B cell (primary cell): ENCODE results near the gene GNAI2. TPM values are rescaled to one million over a fixed set of nuclear protein-coding genes. Genes with fewer than 3 reads are reported as not detected.

Experiments
- ATAC-seq: fragments of 200-7000 bp; cut with Tn5 transposase; one replicate; pipeline ENCODE4 v1.10.0; 2021; ENCODE audit warnings: low read depth, mild to moderate bottlenecking, moderate number of reproducible peaks, moderate library complexity
- CTCF ChIA-PET: fragments of 350-600 bp; sonication (Branson Sonifier 250); formaldehyde crosslinking; loops from one replicate; lab custom pipeline; 2021; ENCODE audit warnings: antibody characterized with exemption, inconsistent platforms; lab: Charles Lee
- POLR2A ChIA-PET: fragments of 350-600 bp; sonication (Branson Sonifier 250); formaldehyde crosslinking; loops from one replicate; lab custom pipeline; 2021; ENCODE audit warnings: antibody characterized with exemption; lab: Charles Lee
- DNase-seq: peaks from one replicate; pipeline ENCODE4 v3.0.0; 2013
- H2AFZ ChIP-seq: 2 replicates; pipeline ENCODE4 v1.6.1; 2012; ENCODE audit warnings: mild to moderate bottlenecking, low read depth, low read length; ENCODE audit not compliant: insufficient read depth, poor library complexity, severe bottlenecking
- H3K27ac ChIP-seq, 2 donors: 1 replicate in 1 of 2; 2 replicates in 1 of 2; pipeline ENCODE4 v1.5.1; 2012 to 2013; ENCODE audit warnings: low read length in 2 of 2, mild to moderate bottlenecking in 2 of 2, moderate library complexity in 1 of 2
- H3K27me3 ChIP-seq, 4 experiments: fragments of 200-600 bp in 1 of 4; sonication (generic) in 1 of 4; replicated peaks in 1 of 4; 1 replicate in 2 of 4; 2 replicates in 2 of 4; pipeline versions ENCODE4 v1.6.1 to v1.7.0; 2013 to 2016; ENCODE audit warnings: low read length in 3 of 4, mild to moderate bottlenecking in 2 of 4, mixed read lengths in 1 of 4, moderate library complexity in 1 of 4; ENCODE audit not compliant: insufficient read depth in 4 of 4, control insufficient read depth in 3 of 4; ENCODE audit errors: control extremely low read depth in 1 of 4
- H3K36me3 ChIP-seq, 2 experiments: replicated peaks in 1 of 2; 1 replicate in 1 of 2; 2 replicates in 1 of 2; pipeline versions ENCODE4 v1.6.1 to v1.7.1; 2013; ENCODE audit warnings: low read length in 1 of 2; ENCODE audit not compliant: insufficient read depth in 2 of 2, control insufficient read depth in 1 of 2; ENCODE audit errors: control extremely low read depth in 1 of 2, extremely low read depth in 1 of 2
- H3K4me1 ChIP-seq, 2 donors: fragments of 200-600 bp in 1 of 2; sonication (generic) in 1 of 2; 1 replicate in 1 of 2; 2 replicates in 1 of 2; pipeline versions ENCODE4 v1.5.1 to v1.6.1; 2013 to 2017; ENCODE audit warnings: low read length in 2 of 2; ENCODE audit not compliant: control insufficient read depth in 2 of 2, insufficient read depth in 2 of 2
- H3K4me2 ChIP-seq: replicated peaks from 2 replicates; pipeline ENCODE3; 2012; ENCODE audit warnings: mild to moderate bottlenecking, low read depth, low read length; ENCODE audit not compliant: poor library complexity, severe bottlenecking
- H3K4me3 ChIP-seq, 5 experiments: fragments of 200-600 bp in 1 of 5; sonication (generic) in 1 of 5; 1 replicate in 3 of 5; 2 replicates in 2 of 5; pipeline versions ENCODE4 v1.5.1 to v1.7.0; 2011 to 2016; ENCODE audit warnings: low read length in 4 of 5, mild to moderate bottlenecking in 4 of 5, low read depth in 2 of 5, control low read depth in 1 of 5, moderate library complexity in 1 of 5; ENCODE audit not compliant: insufficient read depth in 1 of 5; ENCODE audit errors: control extremely low read depth in 1 of 5, extremely low read depth in 1 of 5
- H3K79me2 ChIP-seq: fragments of 200-600 bp; sonication (generic); one replicate; pipeline ENCODE4 v1.6.0; 2016; ENCODE audit warnings: low read length; ENCODE audit not compliant: control insufficient read depth, insufficient read depth
- H3K9ac ChIP-seq: fragments of 200-600 bp; sonication (generic); 2 replicates; pipeline ENCODE4 v1.6.1; 2017; ENCODE audit warnings: mild to moderate bottlenecking, low read length, moderate library complexity
- H3K9me3 ChIP-seq, 3 donors: one replicate each; pipeline versions ENCODE4 v1.6.1 to v1.7.1; 2013; ENCODE audit warnings: low read length in 2 of 3; ENCODE audit not compliant: control insufficient read depth in 2 of 3, insufficient read depth in 1 of 3; ENCODE audit errors: control extremely low read depth in 1 of 3
- H4K20me1 ChIP-seq: 2 replicates; pipeline ENCODE4 v1.6.0; 2012; ENCODE audit warnings: mild to moderate bottlenecking, low read length; ENCODE audit not compliant: insufficient read depth, control insufficient read depth, poor library complexity, severe bottlenecking
- H3K27ac Mint-ChIP-seq: one replicate; pipeline ENCODE4 v1.8.0; 2021; ENCODE audit warnings: mixed read lengths
- H3K27me3 Mint-ChIP-seq: one replicate; pipeline ENCODE4 v1.8.0; 2021; ENCODE audit warnings: mixed read lengths
- H3K4me1 Mint-ChIP-seq: one replicate; pipeline ENCODE4 v1.8.0; 2021; ENCODE audit warnings: mixed read lengths
- H3K4me3 Mint-ChIP-seq: one replicate; pipeline ENCODE4 v1.8.0; 2021; ENCODE audit warnings: mixed read lengths
- H3K9me3 Mint-ChIP-seq: one replicate; pipeline ENCODE4 v1.8.0; 2022; ENCODE audit warnings: mixed read lengths; ENCODE audit not compliant: insufficient read depth
- EZH2 ChIP-seq: IDR thresholded peaks from 2 replicates; pipeline ENCODE4 v1.6.1; 2012; ENCODE audit warnings: borderline replicate concordance, low read depth, mild to moderate bottlenecking, moderate library complexity, low read length; ENCODE audit not compliant: insufficient read depth, poor library complexity, severe bottlenecking
- WGBS: methylation state at CpG from one replicate; pipeline ENCODE4 v1.1.5; 2013; ENCODE audit warnings: missing lambda C conversion rate; ENCODE audit not compliant: insufficient coverage; 5-methylcytosine and 5-hydroxymethylcytosine counted together
- intact Hi-C: fragments of 100-400 bp; cut with micrococcal nuclease; formaldehyde crosslinking; loops from one replicate; pipeline ENCODE4 v1.10.0; 2022
- polyA plus RNA-seq: library from polyadenylated mRNA; depleted of rRNA; stranded (reverse); fragments of >200 nt; gene quantifications from 2 replicates; pipeline ENCODE4 v1.2.3, GENCODE V29; 2012
- total RNA-seq, 2 donors: library from RNA; stranded (reverse); fragments of 120-200 nt in 1 of 2; gene quantifications; 1 replicate in 1 of 2; 2 replicates in 1 of 2; pipeline versions ENCODE4 v1.2.3 to v1.2.4, GENCODE V29; 2013 to 2022
- TF ChIP-seq, protein P1 (sequence below): fragments of 200-600 bp; IDR thresholded peaks from one replicate; pipeline ENCODE4 v1.8.0; 2022; ENCODE audit warnings: antibody characterized with exemption, mild to moderate bottlenecking

GNAI2 gene
- total and polyA plus RNA-seq, 2 donors (not counting 1 experiment from before 2014, with no cell fraction given) = 302 to 491 TPM

DNA sequence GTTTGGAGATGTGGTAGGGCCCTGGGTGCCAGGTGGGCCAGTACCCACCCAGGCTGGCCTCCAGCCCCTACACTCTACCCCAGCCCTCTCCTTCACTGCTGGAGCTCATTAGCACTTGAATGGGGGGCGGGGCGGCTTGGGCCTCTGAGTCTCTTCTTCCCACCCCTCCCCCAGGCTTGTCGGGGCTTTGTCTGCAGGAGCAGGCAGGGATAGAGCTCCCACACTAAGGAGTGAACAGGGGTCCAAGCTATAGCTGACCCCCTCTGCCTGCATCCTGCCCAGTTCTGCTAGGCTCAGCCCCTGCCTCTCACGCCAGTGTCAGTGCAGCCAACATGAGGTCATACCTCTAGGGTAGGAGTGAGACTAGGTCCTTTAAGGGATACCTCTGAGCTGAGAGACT is 5.2 kb downstream of the GNAI2 start:
- H3K4me1 ChIP-seq = peaks cover 69 to 79% of the 10 kb centered on the region in 2 donors
- peak overlapping the region; percentile 81 to 91 for H3K27ac ChIP-seq
- peaks cover 0 to 38% of the 10 kb centered on the region in 2 experiments for H3K36me3 ChIP-seq
- ChIA-PET CTCF (interaction anchor here (22.2 to 27.3 kb wide), 2 partner anchors 7 to 8 kb away, joined by 596 read pairs; partner anchors contain the start of gene GNAI2), POLR2A (no interaction called here)
- Mint-ChIP-seq H3K4me3 (peak overlapping the region; percentile 88), H3K4me1 (peaks cover 75% of the 10 kb centered on the region), H3K27ac (peak overlapping the region; percentile 98), H3K27me3 (no peaks in the 10 kb centered on the region), H3K9me3 (no peaks in the 10 kb centered on the region)
- peak overlapping the region in 1 of 5 experiments; percentile 52 for H3K4me3 ChIP-seq
- H3K27me3 ChIP-seq = no peaks in the 10 kb centered on the region
- peak overlapping the region; percentile 76 for H3K4me2 ChIP-seq
- H3K9me3 ChIP-seq = no peaks in the 10 kb centered on the region
- peaks cover 94% of the 10 kb centered on the region for H4K20me1 ChIP-seq
- peak overlapping the region; percentile 61 for H3K9ac ChIP-seq
- DNase-seq = no peak
- intact Hi-C loops = no loop called here
- no peak overlapping the region for H2AFZ ChIP-seq
- WGBS = 68% methylated on average over 4 of the region's 4 CpGs
- ATAC-seq = no peak
- peaks cover 100% of the 10 kb centered on the region for H3K79me2 ChIP-seq
- TF ChIP-seq EZH2 = no peak
- TF ChIP-seq, protein P1, sequence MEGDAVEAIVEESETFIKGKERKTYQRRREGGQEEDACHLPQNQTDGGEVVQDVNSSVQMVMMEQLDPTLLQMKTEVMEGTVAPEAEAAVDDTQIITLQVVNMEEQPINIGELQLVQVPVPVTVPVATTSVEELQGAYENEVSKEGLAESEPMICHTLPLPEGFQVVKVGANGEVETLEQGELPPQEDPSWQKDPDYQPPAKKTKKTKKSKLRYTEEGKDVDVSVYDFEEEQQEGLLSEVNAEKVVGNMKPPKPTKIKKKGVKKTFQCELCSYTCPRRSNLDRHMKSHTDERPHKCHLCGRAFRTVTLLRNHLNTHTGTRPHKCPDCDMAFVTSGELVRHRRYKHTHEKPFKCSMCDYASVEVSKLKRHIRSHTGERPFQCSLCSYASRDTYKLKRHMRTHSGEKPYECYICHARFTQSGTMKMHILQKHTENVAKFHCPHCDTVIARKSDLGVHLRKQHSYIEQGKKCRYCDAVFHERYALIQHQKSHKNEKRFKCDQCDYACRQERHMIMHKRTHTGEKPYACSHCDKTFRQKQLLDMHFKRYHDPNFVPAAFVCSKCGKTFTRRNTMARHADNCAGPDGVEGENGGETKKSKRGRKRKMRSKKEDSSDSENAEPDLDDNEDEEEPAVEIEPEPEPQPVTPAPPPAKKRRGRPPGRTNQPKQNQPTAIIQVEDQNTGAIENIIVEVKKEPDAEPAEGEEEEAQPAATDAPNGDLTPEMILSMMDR = no peak

DNA sequence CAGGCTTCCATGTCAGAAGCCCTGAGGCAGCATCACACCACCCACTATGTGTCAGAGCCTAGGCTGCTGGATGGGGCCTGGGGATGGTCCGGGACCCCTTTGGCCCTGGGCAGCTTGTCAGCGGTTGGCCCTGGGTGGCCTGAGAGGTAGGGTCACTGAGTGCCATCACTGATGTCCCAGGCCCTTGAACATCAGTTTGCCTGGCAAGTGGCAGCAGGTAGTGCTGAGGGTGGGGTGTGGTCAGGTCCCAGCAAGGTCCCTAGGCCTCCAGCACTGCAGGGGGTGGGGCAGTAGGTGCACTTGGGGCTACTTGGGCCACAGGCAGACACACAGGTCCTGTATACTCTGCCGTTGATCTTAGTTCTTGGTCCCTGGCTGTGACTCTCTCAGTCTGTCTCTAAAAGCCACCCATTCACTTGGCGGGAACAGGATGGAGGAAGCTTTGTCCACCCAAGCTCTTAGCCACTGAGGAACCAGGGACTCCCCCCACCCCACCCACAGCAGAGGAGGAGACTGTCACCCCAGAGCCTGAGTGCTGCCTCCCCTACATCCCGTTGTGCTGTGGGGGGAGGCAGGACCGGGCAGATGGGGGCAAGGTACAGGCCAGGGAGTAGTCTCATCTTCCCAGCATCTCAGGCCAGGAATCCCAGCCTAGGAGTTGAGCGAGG is 5.8 kb downstream of the GNAI2 start:
- Histone ChIP-seq H3K9ac (peak overlapping the region; percentile 61), H3K4me2 (peak overlapping the region; percentile 76), H4K20me1 (peaks cover 94% of the 10 kb centered on the region), H2AFZ (no peak overlapping the region), H3K27ac (peak overlapping the region; percentile 81 to 91), H3K9me3 (no peaks in the 10 kb centered on the region), H3K79me2 (peaks cover 100% of the 10 kb centered on the region), H3K27me3 (no peaks in the 10 kb centered on the region), H3K36me3 (peaks cover 0 to 43% of the 10 kb centered on the region in 2 experiments), H3K4me1 (peaks cover 76 to 86% of the 10 kb centered on the region in 2 donors), H3K4me3 (peak overlapping the region; percentile 2 to 52 (median 42))
- ChIA-PET POLR2A (interaction anchor here (1.4 kb wide), 1 partner anchor 13 kb away, joined by 3 read pairs; no protein-coding TSS in a partner anchor), CTCF (interaction anchor here (1.0 to 27.3 kb wide), 3 partner anchors 7 to 47 kb away, joined by 4 to 596 read pairs (median 596); partner anchors contain the start of gene GNAI2)
- H3K4me3 Mint-ChIP-seq = peak overlapping the region; percentile 88
- DNase-seq (no peak), ATAC-seq (no peak)
- TF ChIP-seq, protein P1 = no peak
- no peak for TF ChIP-seq EZH2
- H3K4me1 Mint-ChIP-seq = peaks cover 81% of the 10 kb centered on the region
- intact Hi-C loops = no loop called here
- H3K27me3 Mint-ChIP-seq = no peaks in the 10 kb centered on the region
- H3K27ac Mint-ChIP-seq = peak overlapping the region; percentile 98
- no peaks in the 10 kb centered on the region for H3K9me3 Mint-ChIP-seq
- 65% methylated on average over 5 of the region's 7 CpGs for WGBS
